GM06990 (cell line): ENCODE data around the gene GNMT.

Source experiments
- DNase-seq: peaks from one replicate; pipeline ENCODE4 v3.0.0-alpha.2; 2011; ENCODE audit not compliant: insufficient read length; ENCODE audit errors: extremely low read depth
- H3K27me3 ChIP-seq: replicated peaks from 2 replicates; pipeline ENCODE4 v1.6.0; 2011; ENCODE audit warnings: low read length; ENCODE audit not compliant: control insufficient read depth, insufficient read depth
- H3K36me3 ChIP-seq: 2 replicates; pipeline ENCODE4 v1.5.1; 2011; ENCODE audit warnings: low read length; ENCODE audit not compliant: control insufficient read depth, insufficient read depth
- H3K4me3 ChIP-seq: replicated peaks from 2 replicates; pipeline ENCODE4 v1.5.1; 2011; ENCODE audit warnings: low read depth, mild to moderate bottlenecking, control low read depth, low read length
- TF ChIP-seq, protein P1 (sequence below): IDR thresholded peaks from 2 replicates; pipeline ENCODE4 v1.5.1; 2011; ENCODE audit warnings: low read length, control low read depth, mild to moderate bottlenecking, inconsistent platforms; ENCODE audit not compliant: insufficient read depth, poor library complexity, severe bottlenecking

Gene GNMT

DNA sequence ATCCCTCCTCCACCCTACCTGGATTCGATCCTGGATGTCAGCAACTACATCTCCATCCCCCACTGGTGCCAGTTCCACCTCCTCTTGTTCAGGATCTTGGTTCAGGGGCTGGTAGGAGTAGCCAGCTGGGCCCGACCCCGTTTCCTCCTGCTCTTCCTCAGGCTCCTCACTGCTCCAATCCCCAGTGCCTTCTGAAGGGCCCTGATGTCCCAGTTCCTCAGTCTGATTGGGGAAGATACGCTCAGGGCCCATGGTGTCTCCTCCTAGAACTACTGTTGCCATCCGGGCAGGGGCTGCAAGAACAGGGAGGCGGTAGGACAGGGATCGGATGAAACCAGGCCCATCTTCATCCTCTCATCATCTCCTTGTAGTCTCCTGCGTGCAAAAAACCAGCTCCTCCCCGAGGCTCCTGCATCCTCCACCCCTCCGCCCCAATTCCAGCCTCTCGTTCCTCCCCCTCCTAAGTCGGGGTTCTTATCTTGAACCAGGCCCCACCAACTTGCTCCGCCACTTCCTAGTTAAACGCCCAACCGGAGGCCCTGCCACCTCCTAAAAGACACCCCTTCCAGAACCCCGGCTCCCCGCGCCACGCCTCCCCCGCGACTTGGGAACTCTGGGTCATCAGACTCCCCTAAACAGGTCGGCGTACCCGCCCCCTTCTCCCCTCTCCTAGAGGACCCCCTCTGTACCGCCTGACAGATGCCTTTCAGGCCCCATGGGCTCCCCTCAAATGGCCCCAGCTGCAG, 52.7 kb downstream of the GNMT start:
- H3K36me3 ChIP-seq: peaks cover 24% of the 10 kb centered on the region
- H3K4me3 ChIP-seq: peak overlapping the region; percentile 67
- H3K27me3 ChIP-seq: no peaks in the 10 kb centered on the region
- no peak for DNase-seq
- TF ChIP-seq, protein P1, sequence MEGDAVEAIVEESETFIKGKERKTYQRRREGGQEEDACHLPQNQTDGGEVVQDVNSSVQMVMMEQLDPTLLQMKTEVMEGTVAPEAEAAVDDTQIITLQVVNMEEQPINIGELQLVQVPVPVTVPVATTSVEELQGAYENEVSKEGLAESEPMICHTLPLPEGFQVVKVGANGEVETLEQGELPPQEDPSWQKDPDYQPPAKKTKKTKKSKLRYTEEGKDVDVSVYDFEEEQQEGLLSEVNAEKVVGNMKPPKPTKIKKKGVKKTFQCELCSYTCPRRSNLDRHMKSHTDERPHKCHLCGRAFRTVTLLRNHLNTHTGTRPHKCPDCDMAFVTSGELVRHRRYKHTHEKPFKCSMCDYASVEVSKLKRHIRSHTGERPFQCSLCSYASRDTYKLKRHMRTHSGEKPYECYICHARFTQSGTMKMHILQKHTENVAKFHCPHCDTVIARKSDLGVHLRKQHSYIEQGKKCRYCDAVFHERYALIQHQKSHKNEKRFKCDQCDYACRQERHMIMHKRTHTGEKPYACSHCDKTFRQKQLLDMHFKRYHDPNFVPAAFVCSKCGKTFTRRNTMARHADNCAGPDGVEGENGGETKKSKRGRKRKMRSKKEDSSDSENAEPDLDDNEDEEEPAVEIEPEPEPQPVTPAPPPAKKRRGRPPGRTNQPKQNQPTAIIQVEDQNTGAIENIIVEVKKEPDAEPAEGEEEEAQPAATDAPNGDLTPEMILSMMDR: no peak
